Calu3 (cell line): ENCODE results near the gene GPR183. TPM values are rescaled to one million over a fixed set of nuclear protein-coding genes. Genes with fewer than 3 reads are reported as not detected.

ENCODE experiments used
- BruUV-seq: library from RNA; stranded (reverse); fragments of 400-500 nt; replicated peaks from 2 replicates; lab custom pipeline; 2021; lab: Mats Ljungman, UMichigan
- CTCF ChIA-PET: fragments of 300-600 bp; sonication (Branson Sonifier 250); formaldehyde crosslinking; loops from one replicate; lab custom pipeline; 2022; ENCODE audit warnings: antibody characterized with exemption; lab: Charles Lee
- DNase-seq: peaks from one replicate; pipeline ENCODE4 v3.0.0; 2022
- H3K27ac Mint-ChIP-seq: one replicate; pipeline ENCODE4 v1.8.0; 2022; ENCODE audit warnings: mixed read lengths; ENCODE audit not compliant: unreplicated experiment
- H3K27me3 Mint-ChIP-seq: one replicate; pipeline ENCODE4 v1.8.0; 2022; ENCODE audit warnings: mixed read lengths; ENCODE audit not compliant: unreplicated experiment
- H3K36me3 Mint-ChIP-seq: one replicate; pipeline ENCODE4 v1.8.0; 2022; ENCODE audit warnings: mild to moderate bottlenecking, moderate library complexity, mixed read lengths; ENCODE audit not compliant: insufficient read depth, unreplicated experiment
- H3K4me1 Mint-ChIP-seq: one replicate; pipeline ENCODE4 v1.8.0; 2022; ENCODE audit warnings: mild to moderate bottlenecking, low read depth, mixed read lengths; ENCODE audit not compliant: unreplicated experiment
- H3K4me3 Mint-ChIP-seq: one replicate; pipeline ENCODE4 v1.8.0; 2022; ENCODE audit warnings: mild to moderate bottlenecking, low read depth, moderate library complexity, mixed read lengths; ENCODE audit not compliant: unreplicated experiment
- H3K9me3 Mint-ChIP-seq: one replicate; pipeline ENCODE4 v1.8.0; 2022; ENCODE audit warnings: low read depth, mixed read lengths; ENCODE audit not compliant: unreplicated experiment
- intact Hi-C: fragments of 100-400 bp; cut with micrococcal nuclease; formaldehyde crosslinking; loops from one replicate; pipeline ENCODE4 v1.10.0; 2022; ENCODE audit not compliant: unreplicated experiment
- total RNA-seq: library from RNA; stranded (reverse); gene quantifications from 2 replicates; pipeline ENCODE4 v1.2.3, GENCODE V29; 2022
- TF ChIP-seq, protein P1 (sequence below): fragments of 200-600 bp; IDR thresholded peaks from one replicate; pipeline ENCODE4 v1.8.0; 2022; ENCODE audit warnings: antibody characterized with exemption; ENCODE audit not compliant: unreplicated experiment

GPR183 gene
- total RNA-seq, 1 experiment from 2014 or later = not detected

DNA sequence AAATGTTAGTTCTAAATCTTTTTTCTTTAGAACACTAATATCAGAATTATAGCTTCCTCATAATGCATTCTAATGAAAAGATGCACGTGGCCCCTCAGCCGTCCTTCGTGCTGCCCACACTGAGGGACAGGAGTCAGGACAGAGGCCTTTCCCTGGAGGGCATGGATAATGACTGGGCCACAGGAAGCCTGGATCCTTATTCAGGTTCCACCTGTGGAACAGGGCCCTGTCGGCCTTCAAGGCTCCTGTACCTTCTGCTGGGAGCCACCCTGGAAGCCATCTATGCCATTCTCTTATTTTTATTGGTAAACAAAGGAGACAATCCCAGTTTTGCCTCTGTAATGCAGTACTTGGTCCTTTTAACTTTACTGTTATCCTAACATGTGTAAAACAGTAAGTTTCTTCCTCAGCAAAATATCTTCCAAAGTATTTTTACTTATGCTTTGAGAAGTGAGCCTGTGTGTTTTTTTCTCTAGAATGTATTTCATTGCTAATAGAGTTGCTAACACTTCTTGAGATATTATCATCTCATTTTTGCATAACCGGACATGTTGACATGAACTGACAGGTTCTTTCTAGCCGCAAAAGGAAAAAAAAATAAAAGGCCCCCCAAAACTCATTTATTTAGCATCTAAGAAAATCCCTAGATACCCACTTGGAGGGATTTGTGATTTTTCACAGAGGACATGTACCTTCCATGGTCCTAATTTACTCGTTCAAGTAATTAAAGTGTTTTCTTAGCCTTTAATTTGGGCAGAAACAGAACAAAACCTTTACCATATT is 6.0 kb downstream of the GPR183 start:
- H3K9me3 Mint-ChIP-seq = no peaks in the 10 kb centered on the region
- no peaks in the 10 kb centered on the region for H3K36me3 Mint-ChIP-seq
- no peaks in the 10 kb centered on the region for H3K27me3 Mint-ChIP-seq
- no peaks in the 10 kb centered on the region for H3K4me1 Mint-ChIP-seq
- no TSS peak for BruUV-seq
- no peak overlapping the region for H3K4me3 Mint-ChIP-seq
- CTCF ChIA-PET = no interaction called here
- no peak overlapping the region for H3K27ac Mint-ChIP-seq
- TF ChIP-seq, protein P1, sequence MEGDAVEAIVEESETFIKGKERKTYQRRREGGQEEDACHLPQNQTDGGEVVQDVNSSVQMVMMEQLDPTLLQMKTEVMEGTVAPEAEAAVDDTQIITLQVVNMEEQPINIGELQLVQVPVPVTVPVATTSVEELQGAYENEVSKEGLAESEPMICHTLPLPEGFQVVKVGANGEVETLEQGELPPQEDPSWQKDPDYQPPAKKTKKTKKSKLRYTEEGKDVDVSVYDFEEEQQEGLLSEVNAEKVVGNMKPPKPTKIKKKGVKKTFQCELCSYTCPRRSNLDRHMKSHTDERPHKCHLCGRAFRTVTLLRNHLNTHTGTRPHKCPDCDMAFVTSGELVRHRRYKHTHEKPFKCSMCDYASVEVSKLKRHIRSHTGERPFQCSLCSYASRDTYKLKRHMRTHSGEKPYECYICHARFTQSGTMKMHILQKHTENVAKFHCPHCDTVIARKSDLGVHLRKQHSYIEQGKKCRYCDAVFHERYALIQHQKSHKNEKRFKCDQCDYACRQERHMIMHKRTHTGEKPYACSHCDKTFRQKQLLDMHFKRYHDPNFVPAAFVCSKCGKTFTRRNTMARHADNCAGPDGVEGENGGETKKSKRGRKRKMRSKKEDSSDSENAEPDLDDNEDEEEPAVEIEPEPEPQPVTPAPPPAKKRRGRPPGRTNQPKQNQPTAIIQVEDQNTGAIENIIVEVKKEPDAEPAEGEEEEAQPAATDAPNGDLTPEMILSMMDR = no peak
- DNase-seq = no peak
- intact Hi-C loops = no loop called here

- TF ChIP-seq, protein P1 = no peak
- no peak overlapping the region for H3K27ac Mint-ChIP-seq
- no peaks in the 10 kb centered on the region for H3K27me3 Mint-ChIP-seq
- no peaks in the 10 kb centered on the region for H3K36me3 Mint-ChIP-seq
- intact Hi-C loops = no loop called here
- no TSS peak for BruUV-seq
- no peak overlapping the region for H3K4me3 Mint-ChIP-seq
- H3K4me1 Mint-ChIP-seq = no peaks in the 10 kb centered on the region
- DNase-seq = no peak
- no peaks in the 10 kb centered on the region for H3K9me3 Mint-ChIP-seq
- CTCF ChIA-PET = no interaction called here
These were observed 7.3 kb downstream of the GPR183 start for GRCh38 chr13:99299920-99300341.

DNA sequence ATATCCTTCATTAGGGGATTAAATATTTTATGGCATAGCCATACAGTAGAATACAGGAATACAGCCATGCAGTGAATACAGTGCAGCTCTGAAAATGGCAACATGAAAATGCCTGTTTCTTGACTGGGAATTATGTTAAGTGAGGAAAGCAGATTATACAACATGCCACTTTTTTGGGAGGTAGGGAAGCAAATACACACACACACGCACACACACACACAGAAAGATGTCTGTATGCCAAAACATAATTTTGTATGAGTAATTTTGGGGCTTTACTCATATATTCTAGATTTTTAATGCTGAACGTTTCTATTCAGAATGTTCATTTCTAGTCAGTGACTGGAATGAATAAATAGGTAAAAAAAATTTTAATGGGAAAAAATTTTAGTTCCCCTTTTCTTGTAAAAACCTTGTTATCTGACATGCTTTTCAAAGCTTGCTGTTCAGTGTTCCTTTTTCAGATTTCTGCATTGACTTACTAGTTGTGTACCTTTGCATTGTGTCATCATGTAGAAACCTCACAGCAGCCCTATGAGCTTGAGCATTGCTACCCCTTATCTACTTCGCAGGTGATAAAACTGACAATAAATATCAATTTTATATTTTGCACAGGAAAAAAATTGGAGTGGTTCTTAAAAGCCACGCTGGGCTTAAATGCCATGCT is 7.8 kb downstream of the GPR183 start:
- no TSS peak for BruUV-seq
- no peaks in the 10 kb centered on the region for H3K36me3 Mint-ChIP-seq
- H3K27me3 Mint-ChIP-seq = no peaks in the 10 kb centered on the region
- intact Hi-C loops = no loop called here
- no peak overlapping the region for H3K4me3 Mint-ChIP-seq
- H3K4me1 Mint-ChIP-seq = no peaks in the 10 kb centered on the region
- H3K9me3 Mint-ChIP-seq = no peaks in the 10 kb centered on the region
- TF ChIP-seq, protein P1 = no peak
- DNase-seq = no peak
- no peak overlapping the region for H3K27ac Mint-ChIP-seq
- CTCF ChIA-PET = no interaction called here

DNA sequence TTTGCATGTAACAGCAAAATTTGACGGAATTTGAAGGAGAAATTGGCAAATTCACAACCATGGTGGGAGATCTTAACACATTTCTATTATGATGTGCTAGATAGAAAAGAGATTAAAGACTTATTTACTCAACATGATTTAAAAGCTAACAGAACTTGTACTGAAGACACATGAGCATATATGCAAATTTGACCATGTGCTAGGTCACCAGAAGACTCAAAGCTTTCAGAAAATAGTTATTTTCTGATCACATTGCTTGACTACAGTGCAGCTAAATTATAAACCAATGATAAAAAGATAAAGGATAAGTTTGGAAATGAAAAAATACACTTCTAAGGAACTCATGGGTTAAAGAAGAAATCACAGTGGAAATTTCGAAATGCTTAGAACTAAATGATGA is 9.1 kb downstream of the GPR183 start:
- H3K36me3 Mint-ChIP-seq = no peaks in the 10 kb centered on the region
- intact Hi-C loops = no loop called here
- H3K4me3 Mint-ChIP-seq = no peak overlapping the region
- CTCF ChIA-PET = no interaction called here
- H3K27ac Mint-ChIP-seq = no peak overlapping the region
- H3K27me3 Mint-ChIP-seq = no peaks in the 10 kb centered on the region
- no peaks in the 10 kb centered on the region for H3K9me3 Mint-ChIP-seq
- BruUV-seq = no TSS peak
- TF ChIP-seq, protein P1 = no peak
- DNase-seq = no peak
- no peaks in the 10 kb centered on the region for H3K4me1 Mint-ChIP-seq
